ENCODE measurements around the gene TIMM50.

TIMM50 gene

DNA sequence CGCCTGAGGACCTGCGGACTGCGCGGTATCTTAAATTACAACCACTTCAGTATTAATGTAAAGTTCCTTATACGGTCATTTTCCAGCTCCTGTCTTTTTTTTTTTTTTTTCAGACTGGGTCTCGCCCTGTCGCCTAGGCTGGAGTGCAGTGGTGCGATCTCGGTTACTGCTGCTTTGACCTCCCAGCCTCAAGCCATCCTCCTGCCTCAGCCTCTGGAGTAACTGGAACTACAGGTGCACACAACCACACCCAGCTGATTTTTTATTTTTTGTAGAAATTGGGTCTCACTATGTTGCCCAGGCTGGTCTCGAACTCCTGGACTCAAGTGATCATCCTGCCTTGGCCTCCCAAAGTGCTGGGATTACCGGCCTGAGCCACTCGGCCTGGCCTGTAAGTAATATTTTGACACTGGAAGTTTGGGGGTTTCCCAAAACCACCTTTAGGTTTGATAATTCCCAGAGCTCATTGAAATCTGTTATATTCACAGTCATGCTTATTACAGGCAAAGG lies 52.4 kb downstream of the TIMM50 start:
- no peak for DNase-seq (ENCODE audit: low read depth)

DNA sequence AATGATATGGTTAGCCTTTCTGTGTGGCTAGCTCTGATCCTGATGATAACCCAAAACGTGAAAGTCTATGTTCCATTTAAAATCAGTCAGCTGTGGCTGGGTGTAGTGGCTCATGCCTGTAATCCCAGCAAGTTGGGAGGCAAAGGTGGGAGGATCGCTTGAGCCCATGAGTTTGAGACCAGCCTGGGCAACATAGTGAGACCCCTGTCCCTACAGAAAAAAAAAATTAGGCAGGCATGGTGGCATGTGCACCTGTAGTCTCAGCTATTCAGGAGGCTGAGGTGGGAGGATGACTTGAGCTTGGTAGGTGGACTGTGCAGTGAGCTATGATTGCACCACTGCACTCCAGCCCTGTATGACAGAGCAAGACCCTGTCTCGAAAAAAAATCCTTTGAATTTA lies 53.2 kb downstream of the TIMM50 start:
- DNase-seq (ENCODE audit: low read depth): no peak

DNA sequence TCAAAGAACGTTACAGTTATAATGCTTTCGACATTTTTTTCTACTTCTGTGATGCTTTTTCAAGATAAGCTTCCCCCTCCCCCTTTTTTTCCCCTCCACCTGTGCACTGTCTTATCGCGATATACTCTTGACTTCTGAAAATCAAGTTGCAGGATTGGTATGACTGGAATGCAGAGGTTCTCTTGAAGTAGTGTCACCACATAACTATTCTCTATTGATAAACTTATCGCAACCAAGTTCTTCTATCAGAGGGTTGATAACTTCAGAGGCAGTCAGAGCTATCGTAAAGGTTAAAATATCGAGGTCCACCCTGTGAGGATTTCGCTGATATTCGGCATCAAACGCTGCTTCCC lies 58.5 kb downstream of the TIMM50 start:
- DNase-seq (ENCODE audit: low read depth): peak; percentile 20

DNA sequence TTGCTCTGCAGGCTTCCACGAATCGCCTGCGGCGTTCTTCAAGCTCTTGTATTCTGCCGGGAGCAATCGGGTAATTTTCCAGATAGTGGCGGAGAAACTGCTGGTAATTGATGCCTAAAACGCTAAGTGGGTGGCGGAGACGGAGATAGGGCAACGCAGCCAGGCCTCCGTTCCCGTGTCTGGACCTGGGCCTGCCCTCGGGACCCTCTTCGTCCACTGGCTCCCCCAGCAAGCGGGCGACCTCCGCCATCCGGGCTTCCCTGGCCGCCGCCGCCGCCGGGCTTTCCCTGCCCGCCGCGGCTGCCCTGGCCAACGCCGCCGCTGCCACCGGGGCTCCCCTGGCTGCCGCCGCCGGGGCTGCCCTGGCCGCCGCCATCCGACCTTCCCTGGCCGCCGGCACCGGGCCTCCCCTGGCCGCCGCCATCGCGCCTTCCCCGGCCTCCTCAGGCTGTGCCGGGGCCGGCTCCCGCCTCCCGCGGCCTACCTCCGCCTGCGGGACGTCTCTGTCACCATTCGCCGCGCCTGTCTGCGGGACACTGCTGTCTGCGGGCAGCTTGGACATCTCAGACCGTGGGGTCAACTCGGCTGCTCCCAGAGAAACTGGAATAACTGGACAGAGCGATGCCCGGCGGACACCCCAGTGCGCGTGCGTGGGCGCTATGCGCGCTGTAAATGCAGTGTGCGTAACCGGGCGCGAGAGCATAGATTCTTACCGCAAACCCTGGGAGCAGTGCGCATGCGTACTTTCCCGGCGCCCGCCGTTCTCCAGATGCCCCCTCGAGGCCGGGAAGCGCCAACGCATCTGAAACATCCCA lies 59.1 kb downstream of the TIMM50 start, which contains the start of gene EID2:
TSS of gene EID2 (minus strand) at position 644 of the 815 bp plus-strand sequence. CDS start at position 562, 82 bp downstream.
- DNase-seq (ENCODE audit: low read depth): peak; percentile 60

DNA sequence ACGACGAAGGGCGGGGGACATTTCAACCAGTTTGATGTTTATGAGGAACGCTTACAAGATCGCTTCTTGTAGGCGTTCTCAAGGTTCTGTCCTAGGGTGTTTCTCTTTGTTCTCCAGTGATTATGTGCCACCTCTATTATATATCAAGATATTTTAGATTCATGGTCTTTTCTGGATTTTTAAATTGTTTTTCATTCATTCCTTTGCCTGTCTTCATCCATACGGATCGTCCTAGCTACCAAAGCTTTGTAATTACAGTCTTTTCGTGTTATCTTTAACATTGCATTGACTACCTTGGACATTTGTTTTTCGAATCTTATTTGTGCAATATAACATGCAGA lies 59.7 kb downstream of the TIMM50 start:
- no peak for DNase-seq (ENCODE audit: low read depth)
